Measurements from ENCODE around the gene PRR12.

Gene PRR12

DNA sequence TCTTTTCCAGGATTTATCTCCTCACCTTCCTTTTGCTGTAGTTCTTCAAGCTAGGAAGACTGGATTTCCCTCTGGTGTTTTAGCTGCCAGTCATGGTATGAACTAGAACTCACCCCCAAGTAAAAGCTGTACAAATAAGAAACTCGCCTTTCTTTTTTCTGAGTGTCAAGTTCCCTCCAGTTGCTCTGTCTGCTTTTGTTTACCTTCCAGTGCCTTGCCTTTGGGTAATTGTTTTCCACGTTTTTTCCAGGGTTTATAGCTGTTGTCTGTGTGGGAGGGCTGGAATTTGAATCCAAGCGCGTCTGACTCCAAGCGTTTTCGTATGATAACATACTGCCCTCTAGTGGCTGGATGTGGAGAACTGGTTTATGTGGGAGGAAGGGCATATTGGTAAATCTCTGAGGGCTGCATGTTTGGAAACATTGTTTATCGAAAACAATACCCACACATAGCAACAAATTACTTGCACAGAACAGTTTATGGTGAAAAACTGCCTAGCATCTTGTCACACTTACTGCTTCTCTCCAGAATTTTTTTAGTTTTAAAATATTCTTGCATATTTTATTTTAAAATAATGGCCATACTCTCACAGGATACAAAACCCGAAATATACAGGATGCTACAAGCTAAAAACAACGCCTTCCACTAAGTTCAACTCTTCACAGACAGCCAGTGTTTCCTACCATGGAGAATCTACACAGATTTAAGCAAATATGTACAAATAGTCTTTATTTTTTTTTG, 44.0 kb upstream of the PRR12 start (continued):
- TF ChIP-seq ZNF549 (tag by site-specific recombination; IDR thresholded peaks at IDR 0.05) = no peak
- TF ChIP-seq, protein P1, sequence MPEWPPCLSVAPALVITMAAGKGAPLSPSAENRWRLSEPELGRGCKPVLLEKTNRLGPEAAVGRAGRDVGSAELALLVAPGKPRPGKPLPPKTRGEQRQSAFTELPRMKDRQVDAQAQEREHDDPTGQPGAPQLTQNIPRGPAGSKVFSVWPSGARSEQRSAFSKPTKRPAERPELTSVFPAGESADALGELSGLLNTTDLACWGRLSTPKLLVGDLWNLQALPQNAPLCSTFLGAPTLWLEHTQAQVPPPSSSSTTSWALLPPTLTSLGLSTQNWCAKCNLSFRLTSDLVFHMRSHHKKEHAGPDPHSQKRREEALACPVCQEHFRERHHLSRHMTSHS (tag by site-specific recombination; IDR thresholded peaks at IDR 0.05) = no peak
- TF ChIP-seq, protein P2, sequence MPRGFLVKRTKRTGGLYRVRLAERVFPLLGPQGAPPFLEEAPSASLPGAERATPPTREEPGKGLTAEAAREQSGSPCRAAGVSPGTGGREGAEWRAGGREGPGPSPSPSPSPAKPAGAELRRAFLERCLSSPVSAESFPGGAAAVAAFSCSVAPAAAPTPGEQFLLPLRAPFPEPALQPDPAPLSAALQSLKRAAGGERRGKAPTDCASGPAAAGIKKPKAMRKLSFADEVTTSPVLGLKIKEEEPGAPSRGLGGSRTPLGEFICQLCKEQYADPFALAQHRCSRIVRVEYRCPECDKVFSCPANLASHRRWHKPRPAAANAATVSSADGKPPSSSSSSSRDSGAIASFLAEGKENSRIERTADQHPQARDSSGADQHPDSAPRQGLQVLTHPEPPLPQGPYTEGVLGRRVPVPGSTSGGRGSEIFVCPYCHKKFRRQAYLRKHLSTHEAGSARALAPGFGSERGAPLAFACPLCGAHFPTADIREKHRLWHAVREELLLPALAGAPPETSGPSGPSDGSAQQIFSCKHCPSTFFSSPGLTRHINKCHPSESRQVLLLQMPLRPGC (tag by site-specific recombination; IDR thresholded peaks at IDR 0.05) = peak; percentile 62
- TF ChIP-seq ZXDB (tag by site-specific recombination; IDR thresholded peaks at IDR 0.05) = peak; percentile 74
- no peak; the same call in 1 of the 2 replicates for TF ChIP-seq WT1 (tag by site-specific recombination; IDR thresholded peaks at IDR 0.05)
- peak; percentile 97 for TF ChIP-seq PRDM1 (tag by site-specific recombination; IDR thresholded peaks at IDR 0.05)
- 0 out of 2 replicates have a peak, but pooled peaks have one; percentile 29 for TF ChIP-seq ZFP37 (tag by site-specific recombination; IDR thresholded peaks at IDR 0.05)
- no peak for TF ChIP-seq SCRT2 (tag by site-specific recombination; IDR thresholded peaks at IDR 0.05)
- TF ChIP-seq, protein P3, sequence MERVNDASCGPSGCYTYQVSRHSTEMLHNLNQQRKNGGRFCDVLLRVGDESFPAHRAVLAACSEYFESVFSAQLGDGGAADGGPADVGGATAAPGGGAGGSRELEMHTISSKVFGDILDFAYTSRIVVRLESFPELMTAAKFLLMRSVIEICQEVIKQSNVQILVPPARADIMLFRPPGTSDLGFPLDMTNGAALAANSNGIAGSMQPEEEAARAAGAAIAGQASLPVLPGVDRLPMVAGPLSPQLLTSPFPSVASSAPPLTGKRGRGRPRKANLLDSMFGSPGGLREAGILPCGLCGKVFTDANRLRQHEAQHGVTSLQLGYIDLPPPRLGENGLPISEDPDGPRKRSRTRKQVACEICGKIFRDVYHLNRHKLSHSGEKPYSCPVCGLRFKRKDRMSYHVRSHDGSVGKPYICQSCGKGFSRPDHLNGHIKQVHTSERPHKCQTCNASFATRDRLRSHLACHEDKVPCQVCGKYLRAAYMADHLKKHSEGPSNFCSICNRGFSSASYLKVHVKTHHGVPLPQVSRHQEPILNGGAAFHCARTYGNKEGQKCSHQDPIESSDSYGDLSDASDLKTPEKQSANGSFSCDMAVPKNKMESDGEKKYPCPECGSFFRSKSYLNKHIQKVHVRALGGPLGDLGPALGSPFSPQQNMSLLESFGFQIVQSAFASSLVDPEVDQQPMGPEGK (tag by site-specific recombination; IDR thresholded peaks at IDR 0.05) = peak; percentile 46
- TF ChIP-seq BCL11B (tag by site-specific recombination; IDR thresholded peaks at IDR 0.05; ENCODE audit: low read depth) = no peak
- TF ChIP-seq ZBTB17 (tag by site-specific recombination; IDR thresholded peaks at IDR 0.05) = peak; percentile 74
- TF ChIP-seq ZNF623 (tag by site-specific recombination; IDR thresholded peaks at IDR 0.05) = no peak
- no peak for TF ChIP-seq ZNF624 (tag by site-specific recombination; IDR thresholded peaks at IDR 0.05)
- TF ChIP-seq, protein P4, sequence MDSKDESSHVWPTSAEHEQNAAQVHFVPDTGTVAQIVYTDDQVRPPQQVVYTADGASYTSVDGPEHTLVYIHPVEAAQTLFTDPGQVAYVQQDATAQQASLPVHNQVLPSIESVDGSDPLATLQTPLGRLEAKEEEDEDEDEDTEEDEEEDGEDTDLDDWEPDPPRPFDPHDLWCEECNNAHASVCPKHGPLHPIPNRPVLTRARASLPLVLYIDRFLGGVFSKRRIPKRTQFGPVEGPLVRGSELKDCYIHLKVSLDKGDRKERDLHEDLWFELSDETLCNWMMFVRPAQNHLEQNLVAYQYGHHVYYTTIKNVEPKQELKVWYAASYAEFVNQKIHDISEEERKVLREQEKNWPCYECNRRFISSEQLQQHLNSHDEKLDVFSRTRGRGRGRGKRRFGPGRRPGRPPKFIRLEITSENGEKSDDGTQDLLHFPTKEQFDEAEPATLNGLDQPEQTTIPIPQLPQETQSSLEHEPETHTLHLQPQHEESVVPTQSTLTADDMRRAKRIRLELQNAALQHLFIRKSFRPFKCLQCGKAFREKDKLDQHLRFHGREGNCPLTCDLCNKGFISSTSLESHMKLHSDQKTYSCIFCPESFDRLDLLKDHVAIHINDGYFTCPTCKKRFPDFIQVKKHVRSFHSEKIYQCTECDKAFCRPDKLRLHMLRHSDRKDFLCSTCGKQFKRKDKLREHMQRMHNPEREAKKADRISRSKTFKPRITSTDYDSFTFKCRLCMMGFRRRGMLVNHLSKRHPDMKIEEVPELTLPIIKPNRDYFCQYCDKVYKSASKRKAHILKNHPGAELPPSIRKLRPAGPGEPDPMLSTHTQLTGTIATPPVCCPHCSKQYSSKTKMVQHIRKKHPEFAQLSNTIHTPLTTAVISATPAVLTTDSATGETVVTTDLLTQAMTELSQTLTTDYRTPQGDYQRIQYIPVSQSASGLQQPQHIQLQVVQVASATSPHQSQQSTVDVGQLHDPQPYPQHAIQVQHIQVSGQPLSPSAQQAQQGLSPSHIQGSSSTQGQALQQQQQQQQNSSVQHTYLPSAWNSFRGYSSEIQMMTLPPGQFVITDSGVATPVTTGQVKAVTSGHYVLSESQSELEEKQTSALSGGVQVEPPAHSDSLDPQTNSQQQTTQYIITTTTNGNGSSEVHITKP (tag by site-specific recombination; IDR thresholded peaks at IDR 0.05) = peak; percentile 99
- TF ChIP-seq, protein P5, sequence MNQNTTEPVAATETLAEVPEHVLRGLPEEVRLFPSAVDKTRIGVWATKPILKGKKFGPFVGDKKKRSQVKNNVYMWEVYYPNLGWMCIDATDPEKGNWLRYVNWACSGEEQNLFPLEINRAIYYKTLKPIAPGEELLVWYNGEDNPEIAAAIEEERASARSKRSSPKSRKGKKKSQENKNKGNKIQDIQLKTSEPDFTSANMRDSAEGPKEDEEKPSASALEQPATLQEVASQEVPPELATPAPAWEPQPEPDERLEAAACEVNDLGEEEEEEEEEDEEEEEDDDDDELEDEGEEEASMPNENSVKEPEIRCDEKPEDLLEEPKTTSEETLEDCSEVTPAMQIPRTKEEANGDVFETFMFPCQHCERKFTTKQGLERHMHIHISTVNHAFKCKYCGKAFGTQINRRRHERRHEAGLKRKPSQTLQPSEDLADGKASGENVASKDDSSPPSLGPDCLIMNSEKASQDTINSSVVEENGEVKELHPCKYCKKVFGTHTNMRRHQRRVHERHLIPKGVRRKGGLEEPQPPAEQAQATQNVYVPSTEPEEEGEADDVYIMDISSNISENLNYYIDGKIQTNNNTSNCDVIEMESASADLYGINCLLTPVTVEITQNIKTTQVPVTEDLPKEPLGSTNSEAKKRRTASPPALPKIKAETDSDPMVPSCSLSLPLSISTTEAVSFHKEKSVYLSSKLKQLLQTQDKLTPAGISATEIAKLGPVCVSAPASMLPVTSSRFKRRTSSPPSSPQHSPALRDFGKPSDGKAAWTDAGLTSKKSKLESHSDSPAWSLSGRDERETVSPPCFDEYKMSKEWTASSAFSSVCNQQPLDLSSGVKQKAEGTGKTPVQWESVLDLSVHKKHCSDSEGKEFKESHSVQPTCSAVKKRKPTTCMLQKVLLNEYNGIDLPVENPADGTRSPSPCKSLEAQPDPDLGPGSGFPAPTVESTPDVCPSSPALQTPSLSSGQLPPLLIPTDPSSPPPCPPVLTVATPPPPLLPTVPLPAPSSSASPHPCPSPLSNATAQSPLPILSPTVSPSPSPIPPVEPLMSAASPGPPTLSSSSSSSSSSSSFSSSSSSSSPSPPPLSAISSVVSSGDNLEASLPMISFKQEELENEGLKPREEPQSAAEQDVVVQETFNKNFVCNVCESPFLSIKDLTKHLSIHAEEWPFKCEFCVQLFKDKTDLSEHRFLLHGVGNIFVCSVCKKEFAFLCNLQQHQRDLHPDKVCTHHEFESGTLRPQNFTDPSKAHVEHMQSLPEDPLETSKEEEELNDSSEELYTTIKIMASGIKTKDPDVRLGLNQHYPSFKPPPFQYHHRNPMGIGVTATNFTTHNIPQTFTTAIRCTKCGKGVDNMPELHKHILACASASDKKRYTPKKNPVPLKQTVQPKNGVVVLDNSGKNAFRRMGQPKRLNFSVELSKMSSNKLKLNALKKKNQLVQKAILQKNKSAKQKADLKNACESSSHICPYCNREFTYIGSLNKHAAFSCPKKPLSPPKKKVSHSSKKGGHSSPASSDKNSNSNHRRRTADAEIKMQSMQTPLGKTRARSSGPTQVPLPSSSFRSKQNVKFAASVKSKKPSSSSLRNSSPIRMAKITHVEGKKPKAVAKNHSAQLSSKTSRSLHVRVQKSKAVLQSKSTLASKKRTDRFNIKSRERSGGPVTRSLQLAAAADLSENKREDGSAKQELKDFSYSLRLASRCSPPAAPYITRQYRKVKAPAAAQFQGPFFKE (tag by site-specific recombination; IDR thresholded peaks at IDR 0.05; ENCODE audit: borderline replicate concordance) = no peak
- TF ChIP-seq ZNF121 (tag by site-specific recombination; IDR thresholded peaks at IDR 0.05) = no peak
- no peak for TF ChIP-seq ZNF214 (tag by site-specific recombination; IDR thresholded peaks at IDR 0.05; ENCODE audit: borderline replicate concordance)
- 0 out of 2 replicates have a peak, but pooled peaks have one; percentile 69 for TF ChIP-seq ZNF561 (tag by site-specific recombination; IDR thresholded peaks at IDR 0.05; ENCODE audit: borderline replicate concordance)
- TF ChIP-seq OSR2 (tag by site-specific recombination; IDR thresholded peaks at IDR 0.05) = no peak
- TF ChIP-seq, protein P6, sequence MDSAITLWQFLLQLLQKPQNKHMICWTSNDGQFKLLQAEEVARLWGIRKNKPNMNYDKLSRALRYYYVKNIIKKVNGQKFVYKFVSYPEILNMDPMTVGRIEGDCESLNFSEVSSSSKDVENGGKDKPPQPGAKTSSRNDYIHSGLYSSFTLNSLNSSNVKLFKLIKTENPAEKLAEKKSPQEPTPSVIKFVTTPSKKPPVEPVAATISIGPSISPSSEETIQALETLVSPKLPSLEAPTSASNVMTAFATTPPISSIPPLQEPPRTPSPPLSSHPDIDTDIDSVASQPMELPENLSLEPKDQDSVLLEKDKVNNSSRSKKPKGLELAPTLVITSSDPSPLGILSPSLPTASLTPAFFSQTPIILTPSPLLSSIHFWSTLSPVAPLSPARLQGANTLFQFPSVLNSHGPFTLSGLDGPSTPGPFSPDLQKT (IDR thresholded peaks at IDR 0.05; ENCODE audit: borderline replicate concordance, low read depth, low read length) = no peak
- TF ChIP-seq, protein P7, sequence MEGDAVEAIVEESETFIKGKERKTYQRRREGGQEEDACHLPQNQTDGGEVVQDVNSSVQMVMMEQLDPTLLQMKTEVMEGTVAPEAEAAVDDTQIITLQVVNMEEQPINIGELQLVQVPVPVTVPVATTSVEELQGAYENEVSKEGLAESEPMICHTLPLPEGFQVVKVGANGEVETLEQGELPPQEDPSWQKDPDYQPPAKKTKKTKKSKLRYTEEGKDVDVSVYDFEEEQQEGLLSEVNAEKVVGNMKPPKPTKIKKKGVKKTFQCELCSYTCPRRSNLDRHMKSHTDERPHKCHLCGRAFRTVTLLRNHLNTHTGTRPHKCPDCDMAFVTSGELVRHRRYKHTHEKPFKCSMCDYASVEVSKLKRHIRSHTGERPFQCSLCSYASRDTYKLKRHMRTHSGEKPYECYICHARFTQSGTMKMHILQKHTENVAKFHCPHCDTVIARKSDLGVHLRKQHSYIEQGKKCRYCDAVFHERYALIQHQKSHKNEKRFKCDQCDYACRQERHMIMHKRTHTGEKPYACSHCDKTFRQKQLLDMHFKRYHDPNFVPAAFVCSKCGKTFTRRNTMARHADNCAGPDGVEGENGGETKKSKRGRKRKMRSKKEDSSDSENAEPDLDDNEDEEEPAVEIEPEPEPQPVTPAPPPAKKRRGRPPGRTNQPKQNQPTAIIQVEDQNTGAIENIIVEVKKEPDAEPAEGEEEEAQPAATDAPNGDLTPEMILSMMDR (tag by site-specific recombination; IDR thresholded peaks at IDR 0.05) = peak; percentile 68
- TF ChIP-seq ZFHX2 (tag by site-specific recombination; conservative IDR thresholded peaks at IDR 0.05) = peak; percentile 94

All from HEK293 (cell line).